RPMI8226 (cell line): Measurements from ENCODE around the gene EDIL3.

Experiments used
- DNase-seq: peaks from one replicate; pipeline ENCODE4 v3.0.0-alpha.2; 2015

The EDIL3 gene, protein sequence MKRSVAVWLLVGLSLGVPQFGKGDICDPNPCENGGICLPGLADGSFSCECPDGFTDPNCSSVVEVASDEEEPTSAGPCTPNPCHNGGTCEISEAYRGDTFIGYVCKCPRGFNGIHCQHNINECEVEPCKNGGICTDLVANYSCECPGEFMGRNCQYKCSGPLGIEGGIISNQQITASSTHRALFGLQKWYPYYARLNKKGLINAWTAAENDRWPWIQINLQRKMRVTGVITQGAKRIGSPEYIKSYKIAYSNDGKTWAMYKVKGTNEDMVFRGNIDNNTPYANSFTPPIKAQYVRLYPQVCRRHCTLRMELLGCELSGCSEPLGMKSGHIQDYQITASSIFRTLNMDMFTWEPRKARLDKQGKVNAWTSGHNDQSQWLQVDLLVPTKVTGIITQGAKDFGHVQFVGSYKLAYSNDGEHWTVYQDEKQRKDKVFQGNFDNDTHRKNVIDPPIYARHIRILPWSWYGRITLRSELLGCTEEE

DNA sequence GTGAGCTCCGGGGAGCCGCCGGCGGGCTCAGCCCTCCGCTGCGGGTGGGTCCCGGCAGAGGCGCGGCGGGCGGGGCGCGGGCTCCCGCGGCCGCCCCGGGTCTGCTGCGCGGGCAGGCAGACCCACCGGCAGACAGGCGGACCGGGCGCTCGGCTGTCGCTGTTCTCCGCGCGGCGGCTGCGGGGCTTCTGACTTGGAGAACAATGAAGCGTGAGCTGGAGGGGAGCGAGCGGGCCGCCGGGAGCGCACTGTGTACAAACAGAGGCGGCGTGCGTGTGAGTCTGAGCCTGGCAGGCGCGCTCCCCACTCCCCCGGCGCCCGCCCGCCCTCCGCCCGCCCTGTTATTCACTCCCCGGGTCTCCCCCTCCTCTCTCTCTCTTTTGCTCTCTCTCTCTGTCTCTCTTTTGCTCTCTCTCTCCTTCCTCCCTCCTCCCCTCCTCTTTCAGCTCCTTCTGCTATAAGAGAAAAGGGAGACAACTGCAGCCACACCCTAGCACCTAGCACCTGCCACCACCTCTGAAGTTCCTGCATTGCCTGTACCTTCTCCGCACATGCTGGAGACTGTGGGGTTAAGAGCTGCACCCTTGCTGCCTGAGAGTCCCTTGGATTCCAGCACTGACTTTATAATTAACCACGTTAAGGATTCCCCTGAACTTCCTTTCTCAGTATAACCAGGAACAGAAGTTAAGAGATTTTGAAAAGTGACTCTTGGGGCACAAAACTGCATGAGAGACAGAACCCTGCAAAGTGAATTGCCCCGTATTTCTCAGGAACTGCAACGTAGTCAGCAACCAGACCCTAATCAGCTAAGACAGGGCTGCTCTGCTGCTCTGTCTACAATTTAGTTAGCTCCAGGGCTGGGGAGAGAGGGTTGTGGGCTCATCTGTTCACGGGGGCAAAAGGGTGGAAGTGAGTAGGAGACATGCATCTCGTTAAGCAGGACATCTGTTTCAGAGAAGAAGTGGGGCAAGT, at the start of gene EDIL3:
EDIL3 (minus strand) TSS at position 277 of the 972 bp plus-strand sequence. CDS start 506 bp downstream, outside the sequence.
- DNase-seq, result peak; percentile 25

- DNase-seq, result no peak
Measured at GRCh38 chr5:84433461-84433860, 48.8 kb upstream of the EDIL3 start.

DNA sequence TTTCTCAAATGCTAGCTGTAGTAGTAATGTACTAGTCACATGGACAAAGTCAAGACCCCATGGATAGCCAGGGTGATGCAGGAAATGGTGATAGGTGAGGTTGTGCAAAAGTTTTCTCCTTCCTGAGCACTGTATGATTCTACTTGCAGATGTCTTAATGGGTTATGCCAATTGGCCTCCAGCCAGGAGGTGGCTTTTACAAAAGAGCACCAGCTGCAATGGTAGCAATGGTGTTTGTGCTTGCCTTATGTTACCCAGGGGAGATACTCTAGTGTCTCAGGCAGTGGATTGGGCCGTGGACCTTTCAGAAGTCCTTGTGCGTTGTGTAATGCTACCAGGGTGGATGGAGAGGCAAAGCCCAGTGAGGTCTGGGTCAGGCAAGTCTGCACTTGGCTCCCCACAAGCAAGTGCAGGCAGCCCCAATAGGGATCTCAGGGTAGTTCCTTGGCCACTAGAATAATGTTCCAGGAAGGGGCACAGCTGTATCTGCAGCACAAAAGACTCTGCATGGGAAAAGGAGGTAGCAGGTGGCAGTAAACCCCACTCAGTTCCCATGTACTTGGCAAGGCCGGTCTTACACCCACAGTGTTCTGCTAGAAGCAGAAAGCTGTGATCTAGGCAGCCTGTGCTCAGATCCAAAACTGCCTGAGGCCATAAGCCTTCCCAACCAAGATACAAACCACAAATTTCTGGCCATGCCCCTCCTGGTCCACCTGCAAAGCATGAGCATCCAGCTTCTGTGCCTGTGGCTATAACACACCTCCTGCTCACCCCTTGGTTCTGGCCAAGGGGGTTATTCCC, 46.4 kb upstream of the EDIL3 start:
- DNase-seq, result peak; percentile 49

DNA sequence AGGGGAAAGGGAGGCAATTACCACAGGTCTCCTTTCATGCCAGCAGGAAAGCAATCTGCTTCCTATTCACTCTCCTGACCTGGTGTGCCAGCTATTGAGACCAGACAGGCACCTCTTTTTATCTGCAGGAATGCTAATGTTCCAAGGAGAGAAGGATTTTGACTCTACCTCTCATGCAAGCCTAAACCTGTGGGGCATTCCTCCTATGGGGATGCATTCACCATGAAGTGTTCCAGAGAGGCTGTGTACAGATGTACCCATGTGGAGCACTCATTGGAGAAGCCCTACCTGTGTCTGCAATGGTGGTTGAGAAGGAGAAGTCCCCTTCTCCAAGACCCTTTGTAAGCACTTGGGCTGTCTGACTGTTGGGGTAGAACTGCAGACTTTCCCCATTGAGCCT, 45.4 kb upstream of the EDIL3 start:
- no peak for DNase-seq

GRCh38 chr5:84425365-84425881, 40.7 kb upstream of the EDIL3 start:
- DNase-seq, result no peak

GRCh38 chr5:84419742-84420141, 35.1 kb upstream of the EDIL3 start:
- peak; percentile 44 for DNase-seq

GRCh38 chr5:84411832-84412605, 27.3 kb upstream of the EDIL3 start:
- DNase-seq, result no peak

- no peak for DNase-seq
Measured at GRCh38 chr5:84406111-84406510, 21.4 kb upstream of the EDIL3 start.

DNA sequence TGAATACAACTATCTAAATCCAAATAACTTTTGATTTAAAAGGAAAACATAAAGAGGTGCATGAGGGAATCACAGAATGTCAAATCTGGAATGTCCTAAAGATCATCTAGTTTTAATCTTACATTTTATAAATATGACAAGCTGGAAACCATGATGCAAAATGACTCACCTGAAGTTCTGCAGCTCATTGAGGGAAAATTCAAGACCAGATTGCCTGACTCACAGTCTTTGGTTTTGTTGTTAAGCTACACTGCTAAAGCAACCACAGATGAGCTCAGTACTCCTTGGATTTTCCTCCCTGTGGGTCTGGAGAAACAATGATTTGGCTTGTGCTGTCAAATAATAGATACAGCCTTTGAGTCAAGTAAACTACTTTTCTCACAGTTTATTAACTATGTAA, 19.1 kb upstream of the EDIL3 start:
- DNase-seq, result no peak

DNA sequence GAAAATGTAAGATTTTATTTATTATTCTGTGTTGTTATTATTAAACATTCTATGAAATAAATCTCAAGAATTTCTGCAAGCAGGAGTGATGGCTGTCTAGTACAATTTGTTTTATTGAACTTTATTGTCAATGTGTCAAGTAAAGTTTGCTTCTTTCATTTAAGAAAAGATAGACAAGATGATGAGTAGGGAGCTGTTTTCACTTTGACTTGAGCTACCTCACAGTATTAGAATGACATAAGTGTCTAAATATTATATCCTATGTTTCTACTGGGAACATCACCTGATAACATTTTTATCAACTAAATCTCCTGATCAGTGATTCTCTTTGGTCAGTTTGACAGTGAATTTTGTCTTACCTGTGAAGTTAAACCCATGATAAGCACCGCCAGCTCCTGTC, 12.7 kb upstream of the EDIL3 start:
- no peak for DNase-seq

- DNase-seq, result peak; percentile 18
Measured at GRCh38 chr5:84393969-84394368, 9.3 kb upstream of the EDIL3 start.

- no peak for DNase-seq
Measured at GRCh38 chr5:84392836-84393235, 8.2 kb upstream of the EDIL3 start.

DNA sequence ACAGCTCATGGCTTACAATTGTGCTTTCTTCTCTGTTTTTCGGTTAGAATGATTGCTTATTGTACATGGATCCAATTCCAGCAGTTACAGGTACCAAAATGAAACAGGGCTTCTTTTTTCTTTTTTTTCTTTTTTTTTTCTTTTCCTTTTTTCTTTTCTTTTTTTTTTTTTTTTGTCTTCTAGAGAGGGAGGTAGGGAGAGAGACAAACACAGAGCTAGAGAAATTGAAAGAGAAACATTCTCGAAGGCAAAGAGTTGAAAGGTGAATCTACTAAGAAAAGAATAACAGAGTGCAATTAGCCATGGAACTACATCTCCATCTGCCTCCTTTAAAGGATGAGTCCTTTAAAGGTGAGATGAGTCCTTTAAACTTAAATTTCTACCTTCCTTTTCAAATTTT, 1.0 kb upstream of the EDIL3 start:
- DNase-seq, result no peak

GRCh38 chr5:84383816-84384603, 670 bp downstream of the EDIL3 start:
- peak; percentile 5 for DNase-seq

GRCh38 chr5:84383296-84383815, 1.3 kb downstream of the EDIL3 start:
- DNase-seq, result no peak

GRCh38 chr5:84382363-84383295, 2.1 kb downstream of the EDIL3 start:
- DNase-seq, result peak; percentile 28

- DNase-seq, result no peak
Measured at GRCh38 chr5:84381502-84382362, 2.9 kb downstream of the EDIL3 start.

DNA sequence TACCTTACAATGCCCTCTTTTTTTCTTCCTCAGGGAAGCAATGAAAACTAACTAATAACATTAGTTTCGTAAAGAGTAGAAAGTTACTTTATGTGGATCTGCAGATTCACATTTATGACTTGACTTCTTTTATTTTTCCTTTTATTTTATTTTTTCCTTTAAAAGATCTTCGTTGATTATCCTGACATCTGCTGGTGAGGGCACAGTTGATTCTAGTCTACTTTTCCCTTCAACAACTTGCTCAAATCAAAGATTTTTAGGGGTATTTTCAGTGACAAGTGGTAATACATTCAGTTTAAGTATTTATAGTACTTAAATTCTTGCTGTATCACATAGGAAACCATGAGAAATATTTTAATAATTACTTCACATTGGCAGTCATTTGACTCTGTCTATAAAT, 4.9 kb downstream of the EDIL3 start:
- DNase-seq, result no peak
